Measurements from ENCODE around the gene SHC3. TPM values are rescaled to one million over a fixed set of nuclear protein-coding genes. Genes with fewer than 3 reads are reported as not detected.

Gene SHC3
- total and polyA plus RNA-seq, 2 experiments from 2014 or later, result 0.30 to 0.54 TPM

GRCh38 chr9:89029788-89030187 is 148.8 kb downstream of the SHC3 start:
- Histone ChIP-seq H2AFZ (no peak overlapping the region), H3K9me3 (ENCODE audit: low read depth) (no peaks in the 10 kb centered on the region), H3K79me2 (ENCODE audit: insufficient read depth) (no peaks in the 10 kb centered on the region), H3K4me2 (ENCODE audit: unreplicated experiment) (no peak overlapping the region), H3K9me2 (ENCODE audit: insufficient read depth) (no peaks in the 10 kb centered on the region), H3K4me3 (no peak overlapping the region), H3K27ac (no peak overlapping the region), H4K20me1 (ENCODE audit: insufficient read depth) (no peaks in the 10 kb centered on the region), H3K9ac (no peak overlapping the region), H3F3A (ENCODE audit: insufficient read depth) (no peaks in the 10 kb centered on the region), H3K4me1 (ENCODE audit: insufficient read depth) (no peaks in the 10 kb centered on the region), H3K36me3 (ENCODE audit: low read depth) (no peaks in the 10 kb centered on the region), H3K27me3 (replicated peaks; ENCODE audit: insufficient read depth) (no peaks in the 10 kb centered on the region)
- no peak for TF ChIP-seq EZH2phosphoT487 (IDR thresholded peaks at IDR 0.05; ENCODE audit: insufficient read depth, low read depth)
- TF ChIP-seq EZH2 (IDR thresholded peaks at IDR 0.05; ENCODE audit: insufficient read depth, poor library complexity, severe bottlenecking), result no peak
- no peak for DNase-seq
- in situ Hi-C loops (cut with MboI), result no loop called here

GRCh38 chr9:89026876-89027275 is 151.7 kb downstream of the SHC3 start:
- no peak overlapping the region for H3K4me2 ChIP-seq (ENCODE audit: unreplicated experiment)
- peak; percentile 9 for DNase-seq
- H2AFZ ChIP-seq, result no peak overlapping the region
- no peaks in the 10 kb centered on the region for H3K27me3 ChIP-seq (replicated peaks; ENCODE audit: insufficient read depth)
- no peak overlapping the region for H3K9ac ChIP-seq
- peaks cover 21% of the 10 kb centered on the region for H3K4me1 ChIP-seq (ENCODE audit: insufficient read depth)
- H4K20me1 ChIP-seq (ENCODE audit: insufficient read depth), result no peaks in the 10 kb centered on the region
- WGBS, 2 experiments (ENCODE audit: low coverage in 1 of 2, low lambda C conversion rate in 2 of 2, missing lambda C conversion rate in 2 of 2), result 73 to 84% methylated on average over 3 of the region's 3 CpGs
- H3F3A ChIP-seq (ENCODE audit: insufficient read depth), result peaks cover 17% of the 10 kb centered on the region
- in situ Hi-C loops (cut with MboI), result no loop called here
- no peaks in the 10 kb centered on the region for H3K79me2 ChIP-seq (ENCODE audit: insufficient read depth)
- TF ChIP-seq EZH2 (IDR thresholded peaks at IDR 0.05; ENCODE audit: insufficient read depth, poor library complexity, severe bottlenecking) (no peak), EZH2phosphoT487 (IDR thresholded peaks at IDR 0.05; ENCODE audit: insufficient read depth, low read depth) (no peak)
- H3K4me3 ChIP-seq, result no peak overlapping the region
- H3K9me2 ChIP-seq (ENCODE audit: insufficient read depth), result no peaks in the 10 kb centered on the region
- H3K36me3 ChIP-seq (ENCODE audit: low read depth), result no peaks in the 10 kb centered on the region
- H3K27ac ChIP-seq, result no peak overlapping the region
- H3K9me3 ChIP-seq (ENCODE audit: low read depth), result no peaks in the 10 kb centered on the region

GRCh38 chr9:89025553-89025952 is 153.1 kb downstream of the SHC3 start:
- Histone ChIP-seq H3K9me2 (ENCODE audit: insufficient read depth) (no peaks in the 10 kb centered on the region), H3F3A (ENCODE audit: insufficient read depth) (peaks cover 19% of the 10 kb centered on the region), H3K9me3 (ENCODE audit: low read depth) (no peaks in the 10 kb centered on the region), H3K27me3 (replicated peaks; ENCODE audit: insufficient read depth) (no peaks in the 10 kb centered on the region), H3K4me2 (ENCODE audit: unreplicated experiment) (no peak overlapping the region), H3K4me3 (no peak overlapping the region), H3K9ac (no peak overlapping the region), H3K27ac (no peak overlapping the region), H2AFZ (no peak overlapping the region), H4K20me1 (ENCODE audit: insufficient read depth) (no peaks in the 10 kb centered on the region), H3K4me1 (ENCODE audit: insufficient read depth) (peaks cover 34% of the 10 kb centered on the region), H3K36me3 (ENCODE audit: low read depth) (no peaks in the 10 kb centered on the region), H3K79me2 (ENCODE audit: insufficient read depth) (no peaks in the 10 kb centered on the region)
- no peak for DNase-seq
- TF ChIP-seq EZH2 (IDR thresholded peaks at IDR 0.05; ENCODE audit: insufficient read depth, poor library complexity, severe bottlenecking) (no peak), EZH2phosphoT487 (IDR thresholded peaks at IDR 0.05; ENCODE audit: insufficient read depth, low read depth) (no peak)
- in situ Hi-C loops (cut with MboI), result no loop called here

GRCh38 chr9:89024727-89025126 is 153.9 kb downstream of the SHC3 start:
- H3K4me1 ChIP-seq (ENCODE audit: insufficient read depth), result peaks cover 34% of the 10 kb centered on the region
- H3K9ac ChIP-seq, result no peak overlapping the region
- in situ Hi-C loops (cut with MboI), result no loop called here
- 94 to 97% methylated on average over 3 to 4 of the region's 4 CpGs for WGBS, 2 experiments (ENCODE audit: low coverage in 1 of 2, low lambda C conversion rate in 2 of 2, missing lambda C conversion rate in 2 of 2)
- no peak overlapping the region for H3K27ac ChIP-seq
- H3K9me3 ChIP-seq (ENCODE audit: low read depth), result no peaks in the 10 kb centered on the region
- no peak for TF ChIP-seq EZH2 (IDR thresholded peaks at IDR 0.05; ENCODE audit: insufficient read depth, poor library complexity, severe bottlenecking)
- no peak for TF ChIP-seq EZH2phosphoT487 (IDR thresholded peaks at IDR 0.05; ENCODE audit: insufficient read depth, low read depth)
- peaks cover 19% of the 10 kb centered on the region for H3F3A ChIP-seq (ENCODE audit: insufficient read depth)
- no peak for DNase-seq
- no peaks in the 10 kb centered on the region for H3K79me2 ChIP-seq (ENCODE audit: insufficient read depth)
- no peaks in the 10 kb centered on the region for H4K20me1 ChIP-seq (ENCODE audit: insufficient read depth)
- H3K4me3 ChIP-seq, result no peak overlapping the region
- H3K9me2 ChIP-seq (ENCODE audit: insufficient read depth), result no peaks in the 10 kb centered on the region
- H3K27me3 ChIP-seq (replicated peaks; ENCODE audit: insufficient read depth), result no peaks in the 10 kb centered on the region
- H2AFZ ChIP-seq, result no peak overlapping the region
- H3K4me2 ChIP-seq (ENCODE audit: unreplicated experiment), result no peak overlapping the region
- H3K36me3 ChIP-seq (ENCODE audit: low read depth), result no peaks in the 10 kb centered on the region

GRCh38 chr9:89023740-89024139 is 154.9 kb downstream of the SHC3 start:
- no peak overlapping the region for H3K4me2 ChIP-seq (ENCODE audit: unreplicated experiment)
- H4K20me1 ChIP-seq (ENCODE audit: insufficient read depth), result no peaks in the 10 kb centered on the region
- no peaks in the 10 kb centered on the region for H3K36me3 ChIP-seq (ENCODE audit: low read depth)
- H2AFZ ChIP-seq, result no peak overlapping the region
- WGBS, 2 experiments (ENCODE audit: low coverage in 1 of 2, low lambda C conversion rate in 2 of 2, missing lambda C conversion rate in 2 of 2), result 46 to 64% methylated on average over 3 of the region's 3 CpGs
- TF ChIP-seq EZH2phosphoT487 (IDR thresholded peaks at IDR 0.05; ENCODE audit: insufficient read depth, low read depth) (no peak), EZH2 (IDR thresholded peaks at IDR 0.05; ENCODE audit: insufficient read depth, poor library complexity, severe bottlenecking) (no peak)
- H3K4me1 ChIP-seq (ENCODE audit: insufficient read depth), result peaks cover 34% of the 10 kb centered on the region
- H3F3A ChIP-seq (ENCODE audit: insufficient read depth), result peaks cover 19% of the 10 kb centered on the region
- in situ Hi-C loops (cut with MboI), result no loop called here
- H3K27me3 ChIP-seq (replicated peaks; ENCODE audit: insufficient read depth), result no peaks in the 10 kb centered on the region
- no peak overlapping the region for H3K4me3 ChIP-seq
- H3K79me2 ChIP-seq (ENCODE audit: insufficient read depth), result no peaks in the 10 kb centered on the region
- peak; percentile 25 for DNase-seq
- no peak overlapping the region for H3K9ac ChIP-seq
- H3K27ac ChIP-seq, result no peak overlapping the region
- H3K9me3 ChIP-seq (ENCODE audit: low read depth), result no peaks in the 10 kb centered on the region
- H3K9me2 ChIP-seq (ENCODE audit: insufficient read depth), result no peaks in the 10 kb centered on the region
